Measurements from ENCODE around the gene STARD4. TPM values are rescaled to one million over a fixed set of nuclear protein-coding genes. Genes with fewer than 3 reads are reported as not detected.

STARD4 gene
- total and polyA plus RNA-seq, 3 donors from 2014 or later = 8.0 to 18.0 (median 13.5) TPM

- H3K4me3 ChIP-seq = no peak overlapping the region
- intact Hi-C loops (cut with DNase I; ENCODE audit: low total_unique reads) = loop anchor here (5.0 kb wide), 1 partner anchor 596 kb away; no protein-coding TSS in a partner anchor
- no peaks in the 10 kb centered on the region for H3K36me3 ChIP-seq (ENCODE audit: low read depth, missing control alignments)
- WGBS, 2 donors = 34 to 63% methylated on average over 7 of the region's 7 CpGs
- peaks cover 8% of the 10 kb centered on the region for H3K4me1 ChIP-seq
- no peak overlapping the region for H3K27ac ChIP-seq
- no peak for DNase-seq
- H3K9me3 ChIP-seq = no peaks in the 10 kb centered on the region
- TF ChIP-seq CTCF (IDR thresholded peaks at IDR 0.05) (no peak), POLR2A (IDR thresholded peaks at IDR 0.05) (no peak)
- H3K27me3 ChIP-seq = no peaks in the 10 kb centered on the region
Measured at GRCh38 chr5:111551569-111552275, 39.4 kb upstream of the STARD4 start.

GRCh38 chr5:111551161-111551560 lies 38.8 kb upstream of the STARD4 start:
- intact Hi-C loops (cut with DNase I; ENCODE audit: low total_unique reads) = loop anchor here (5.0 kb wide), 1 partner anchor 596 kb away; no protein-coding TSS in a partner anchor
- H3K27ac ChIP-seq = no peak overlapping the region
- H3K4me3 ChIP-seq = no peak overlapping the region
- no peaks in the 10 kb centered on the region for H3K9me3 ChIP-seq
- no peaks in the 10 kb centered on the region for H3K27me3 ChIP-seq
- peaks cover 8% of the 10 kb centered on the region for H3K4me1 ChIP-seq
- TF ChIP-seq CTCF (IDR thresholded peaks at IDR 0.05) (no peak), POLR2A (IDR thresholded peaks at IDR 0.05) (no peak)
- H3K36me3 ChIP-seq (ENCODE audit: low read depth, missing control alignments) = no peaks in the 10 kb centered on the region
- no peak for DNase-seq
- 84 to 88% methylated on average over 1 of the region's 1 CpG for WGBS, 2 donors

GRCh38 chr5:111550282-111551020 lies 38.1 kb upstream of the STARD4 start:
- WGBS, 2 donors = 23 to 28% methylated on average over 8 of the region's 8 CpGs
- DNase-seq = peak; percentile 91
- Histone ChIP-seq H3K36me3 (ENCODE audit: low read depth, missing control alignments) (no peaks in the 10 kb centered on the region), H3K4me3 (no peak overlapping the region), H3K9me3 (no peaks in the 10 kb centered on the region), H3K4me1 (peaks cover 8% of the 10 kb centered on the region), H3K27ac (no peak overlapping the region), H3K27me3 (no peaks in the 10 kb centered on the region)
- peak; percentile 68 to 75 (median 73) for TF ChIP-seq CTCF (IDR thresholded peaks at IDR 0.05)
- TF ChIP-seq POLR2A (IDR thresholded peaks at IDR 0.05) = no peak
- intact Hi-C loops (cut with DNase I; ENCODE audit: low total_unique reads) = loop anchor here (5.0 kb wide), 1 partner anchor 597 kb away; no protein-coding TSS in a partner anchor

- Histone ChIP-seq H3K27me3 (no peaks in the 10 kb centered on the region), H3K9me3 (no peaks in the 10 kb centered on the region), H3K4me3 (no peak overlapping the region), H3K4me1 (peaks cover 8% of the 10 kb centered on the region), H3K36me3 (ENCODE audit: low read depth, missing control alignments) (no peaks in the 10 kb centered on the region), H3K27ac (no peak overlapping the region)
- 84% methylated on average over 6 of the region's 6 CpGs for WGBS, 2 donors
- TF ChIP-seq POLR2A (IDR thresholded peaks at IDR 0.05) = no peak
- no peak for DNase-seq
- intact Hi-C loops (cut with DNase I; ENCODE audit: low total_unique reads) = no loop called here
Measured at GRCh38 chr5:111548992-111549649, 36.8 kb upstream of the STARD4 start.

GRCh38 chr5:111548348-111548950 lies 36.1 kb upstream of the STARD4 start:
- H3K36me3 ChIP-seq (ENCODE audit: low read depth, missing control alignments) = no peaks in the 10 kb centered on the region
- peaks cover 8% of the 10 kb centered on the region for H3K4me1 ChIP-seq
- no peaks in the 10 kb centered on the region for H3K9me3 ChIP-seq
- no peak overlapping the region for H3K4me3 ChIP-seq
- no peaks in the 10 kb centered on the region for H3K27me3 ChIP-seq
- DNase-seq = no peak
- WGBS, 2 donors = 56% methylated on average over 6 of the region's 6 CpGs
- TF ChIP-seq CTCF (IDR thresholded peaks at IDR 0.05) (no peak), POLR2A (IDR thresholded peaks at IDR 0.05) (no peak)
- intact Hi-C loops (cut with DNase I; ENCODE audit: low total_unique reads) = no loop called here
- H3K27ac ChIP-seq = no peak overlapping the region

Data from testis (tissue), 3 donors.